ENCODE data around the gene MRPL32.
"Not testable (repeated sequence)": the region's sequence is repeated elsewhere in the genome, so short reads cannot be mapped to it uniquely, and the experiment has no call there.

MRPL32 gene

DNA sequence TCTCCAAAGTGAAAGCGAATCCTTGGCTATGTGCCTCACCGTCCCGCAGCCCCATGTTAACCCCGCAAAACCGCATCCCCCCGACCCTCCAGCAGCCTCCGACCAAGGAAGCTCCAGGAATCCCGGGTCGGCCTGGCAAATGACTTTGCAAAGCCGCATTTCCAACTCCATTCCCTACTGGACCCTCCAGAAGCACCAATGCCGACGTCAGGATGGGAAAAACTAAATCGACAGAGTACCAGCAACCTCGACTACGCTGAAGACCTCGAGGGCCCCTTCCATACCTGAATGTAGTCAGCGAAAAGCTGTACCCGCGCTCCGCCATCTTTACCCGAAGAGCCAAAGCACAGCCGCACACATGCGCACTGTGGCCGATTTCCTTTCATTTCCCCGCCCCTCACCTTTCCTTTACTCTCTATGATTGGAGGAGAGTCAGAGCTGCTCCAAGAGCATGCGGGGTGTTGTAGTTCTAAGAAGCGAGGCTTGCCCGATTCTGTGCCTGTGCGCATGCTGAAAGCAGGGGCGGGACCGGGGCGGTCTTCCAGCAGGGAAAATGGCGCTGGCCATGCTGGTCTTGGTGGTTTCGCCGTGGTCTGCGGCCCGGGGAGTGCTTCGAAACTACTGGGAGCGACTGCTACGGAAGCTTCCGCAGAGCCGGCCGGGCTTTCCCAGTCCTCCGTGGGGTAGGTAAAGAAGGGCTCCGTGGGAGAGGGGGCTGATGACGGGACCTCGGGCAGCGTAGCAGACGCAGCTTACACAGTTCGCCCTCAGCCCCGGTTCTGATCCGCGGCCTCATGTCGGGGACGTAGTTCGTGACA is at the start of gene MRPL32, which contains the start of gene PSMA2:
Gene MRPL32, plus strand, starts transcription at position 543 of the 818 bp plus-strand sequence. Its CDS starts 11 bp downstream, at position 554.
Gene PSMA2, minus strand, starts transcription at position 341 of the 818 bp plus-strand sequence. Its CDS starts 16 bp downstream, at position 325.
- DNase-seq, result peak; percentile 98

- peak; percentile 35 for DNase-seq
Measured at GRCh38 chr7:42883950-42884349, 48.2 kb upstream of the MRPL32 start.

DNA sequence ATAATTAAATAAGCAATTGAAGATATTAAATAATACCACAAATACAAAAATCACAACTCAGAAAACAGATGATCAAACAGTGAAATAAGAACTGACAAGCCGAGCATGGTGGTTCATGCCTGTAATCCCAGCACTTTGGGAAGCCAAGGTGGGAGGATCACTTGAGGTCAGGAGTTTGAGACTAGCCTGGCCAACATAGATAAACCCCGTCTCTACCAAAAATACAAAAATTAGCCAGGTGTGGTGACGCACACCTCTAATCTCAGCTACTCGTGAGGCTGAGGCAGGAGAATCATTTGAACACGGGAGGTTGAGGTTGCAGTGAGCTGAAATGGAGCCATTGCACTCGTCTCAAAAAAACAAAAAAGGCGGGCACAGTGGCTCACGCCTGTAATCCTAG is 47.0 kb upstream of the MRPL32 start:
- DNase-seq, result not testable (repeated sequence)

GRCh38 chr7:42886129-42886528 is 46.0 kb upstream of the MRPL32 start:
- DNase-seq, result peak; percentile 25

DNA sequence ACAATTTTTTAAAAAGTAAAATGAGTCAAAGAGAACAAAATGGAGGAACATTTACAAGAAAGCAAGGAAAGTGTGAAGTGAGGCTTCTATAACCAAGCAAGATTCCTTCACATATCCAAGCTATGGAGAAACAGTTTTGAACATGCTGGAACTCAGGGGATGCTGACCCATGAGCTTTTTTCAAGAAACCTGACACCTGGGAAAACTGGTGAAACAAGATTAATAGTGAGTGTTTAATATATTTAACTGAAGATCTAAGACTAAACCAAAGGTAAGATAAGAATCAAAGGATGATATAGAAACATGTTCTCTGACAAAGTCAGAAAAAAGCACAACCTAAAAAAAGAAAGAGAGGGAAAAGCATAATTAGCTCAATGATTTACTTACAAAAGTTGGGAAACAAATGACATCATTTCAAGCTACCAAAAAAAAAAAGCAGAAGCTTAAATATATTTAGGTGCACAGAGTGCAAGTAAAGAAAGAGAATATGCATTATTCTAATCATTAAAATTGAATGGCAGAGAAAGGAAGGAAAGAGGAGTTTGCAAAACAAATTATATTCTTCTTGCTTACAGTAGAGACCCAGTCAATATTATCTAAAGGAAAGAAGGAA is 45.2 kb upstream of the MRPL32 start:
- no peak for DNase-seq

- no peak for DNase-seq
Measured at GRCh38 chr7:42893346-42894240, 38.6 kb upstream of the MRPL32 start.

- no peak for DNase-seq
Measured at GRCh38 chr7:42900842-42901241, 31.3 kb upstream of the MRPL32 start.

- no peak for DNase-seq
Measured at GRCh38 chr7:42902331-42902730, 29.8 kb upstream of the MRPL32 start.

- DNase-seq, result no peak
Measured at GRCh38 chr7:42906181-42906580, 26.0 kb upstream of the MRPL32 start.

- no peak for DNase-seq
Measured at GRCh38 chr7:42907316-42907715, 24.9 kb upstream of the MRPL32 start.

DNA sequence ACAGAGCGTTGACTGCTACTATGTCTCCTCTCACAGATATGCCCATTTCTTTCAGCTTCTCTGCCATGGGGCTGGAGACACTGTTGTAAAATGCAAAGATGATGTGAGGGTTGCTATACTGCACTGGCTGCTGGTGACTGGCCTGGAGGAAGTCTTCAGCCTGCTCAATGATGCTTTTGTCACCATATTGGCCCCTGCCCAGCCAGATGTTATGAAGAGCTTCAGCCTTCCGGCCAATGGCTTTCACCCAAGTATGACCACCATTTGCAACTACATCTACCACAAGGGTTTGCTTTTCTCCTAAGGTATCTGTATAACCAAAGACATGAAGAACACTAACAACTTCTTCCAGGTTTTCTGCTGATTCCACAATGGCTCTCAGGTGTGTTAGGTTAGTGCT is 21.9 kb upstream of the MRPL32 start:
- DNase-seq, result no peak

- peak; percentile 94 for DNase-seq
Measured at GRCh38 chr7:42911454-42912447, 20.4 kb upstream of the MRPL32 start, which contains the start of gene C7orf25. TSS of gene C7orf25 (minus strand) at chr7:42912070. CDS start at chr7:42910900, 1,170 bp downstream.

DNA sequence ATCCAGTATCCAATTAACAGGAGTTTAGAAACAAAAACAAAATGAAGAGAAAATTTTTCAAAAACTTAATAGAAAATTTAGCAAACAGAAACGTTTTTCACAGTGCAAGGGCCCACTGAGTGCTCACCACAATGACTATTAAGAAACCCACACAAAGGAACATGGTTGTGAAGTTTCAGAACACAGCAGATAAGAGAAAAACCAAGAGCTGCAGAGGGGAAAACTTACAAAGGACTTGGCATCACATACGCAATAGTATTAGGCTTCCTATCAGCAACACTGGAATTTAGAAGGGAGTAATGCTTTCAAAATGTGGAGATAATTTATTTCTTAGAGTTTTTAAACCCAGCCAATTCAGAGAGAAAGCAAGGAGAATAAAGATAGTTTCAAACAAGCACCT is 18.6 kb upstream of the MRPL32 start:
- DNase-seq, result peak; percentile 26

GRCh38 chr7:42914009-42914408 is 18.2 kb upstream of the MRPL32 start:
- DNase-seq, result no peak

DNA sequence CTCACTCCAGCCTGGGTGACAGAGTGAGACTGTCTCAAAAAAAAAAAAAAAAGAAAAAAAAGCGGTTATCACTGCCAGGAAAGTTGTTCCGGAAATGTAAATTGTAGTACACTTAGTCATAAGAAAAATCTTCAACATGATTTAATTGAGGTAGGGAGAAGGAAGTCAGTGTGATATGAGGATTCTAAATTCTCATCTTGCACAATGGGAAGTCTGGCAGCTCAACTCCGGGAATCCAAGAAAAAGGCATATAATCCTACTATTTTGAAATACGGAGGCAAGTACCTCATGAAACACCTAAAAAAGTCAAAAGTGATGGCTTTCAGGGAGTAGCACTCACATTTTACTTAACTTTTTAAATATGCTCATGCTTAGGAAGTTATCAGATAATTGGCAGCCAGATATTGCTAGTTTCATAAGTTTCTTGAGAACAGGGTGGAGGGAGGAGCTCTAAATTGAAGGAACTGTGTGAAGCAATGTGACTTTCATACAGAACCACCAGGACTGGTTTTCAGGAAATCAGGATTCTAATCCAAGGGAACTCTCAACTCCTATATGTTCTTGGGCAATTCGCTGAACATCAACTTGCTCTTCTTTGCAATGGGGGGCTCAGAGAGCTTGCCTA is 17.6 kb upstream of the MRPL32 start:
- DNase-seq, result peak; percentile 69

DNA sequence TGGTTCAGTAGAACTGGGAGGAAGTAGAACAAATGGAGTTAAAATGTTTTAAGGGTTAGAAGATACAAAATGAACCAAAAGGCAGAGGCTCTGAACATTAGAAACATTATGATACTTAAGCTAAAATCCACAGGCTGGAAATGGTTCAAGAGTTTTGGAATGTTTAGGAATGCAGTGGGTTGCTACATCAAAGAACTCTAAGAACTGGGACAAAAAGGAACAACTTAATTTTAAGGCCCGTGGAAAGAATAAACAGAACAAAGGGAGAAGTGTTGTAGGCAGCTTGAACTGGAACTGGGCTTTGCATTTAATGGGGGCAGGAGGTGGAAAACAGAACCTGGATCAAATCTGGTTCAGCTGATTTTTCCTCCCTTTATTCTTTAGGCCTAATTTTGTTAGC is 16.8 kb upstream of the MRPL32 start:
- peak; percentile 64 for DNase-seq

- no peak for DNase-seq
Measured at GRCh38 chr7:42922017-42922753, 10.0 kb upstream of the MRPL32 start.

DNA sequence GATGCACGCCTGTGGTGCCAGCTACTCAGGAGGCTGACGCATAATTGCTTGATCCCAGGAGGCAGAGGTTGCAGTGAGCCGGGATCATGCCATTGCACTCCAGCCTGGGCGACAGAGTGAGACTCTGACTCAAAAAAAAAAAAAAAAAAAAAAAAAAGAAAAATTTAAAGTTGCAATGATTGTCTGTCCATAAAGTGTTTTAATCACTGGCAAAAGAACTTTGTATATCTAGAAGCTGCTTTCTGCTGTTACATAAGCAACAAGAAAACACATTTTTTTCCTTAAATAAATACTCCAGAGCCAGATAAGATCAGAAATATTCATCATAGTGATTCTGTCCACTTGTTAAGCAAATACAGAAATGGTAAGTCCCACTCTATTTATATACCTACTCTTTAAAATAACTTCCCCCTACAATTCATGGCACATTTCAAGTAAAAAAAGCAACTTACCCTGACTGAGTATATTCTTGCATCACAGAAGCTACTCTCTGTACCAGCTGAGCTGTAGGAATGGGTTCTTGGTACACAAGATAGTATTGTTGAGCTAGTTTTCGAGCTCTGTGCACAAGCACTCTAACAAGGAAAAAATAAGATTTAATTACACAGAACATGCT is 7.8 kb upstream of the MRPL32 start:
- DNase-seq, result no peak

- DNase-seq, result no peak
Measured at GRCh38 chr7:42925630-42926029, 6.5 kb upstream of the MRPL32 start.

DNA sequence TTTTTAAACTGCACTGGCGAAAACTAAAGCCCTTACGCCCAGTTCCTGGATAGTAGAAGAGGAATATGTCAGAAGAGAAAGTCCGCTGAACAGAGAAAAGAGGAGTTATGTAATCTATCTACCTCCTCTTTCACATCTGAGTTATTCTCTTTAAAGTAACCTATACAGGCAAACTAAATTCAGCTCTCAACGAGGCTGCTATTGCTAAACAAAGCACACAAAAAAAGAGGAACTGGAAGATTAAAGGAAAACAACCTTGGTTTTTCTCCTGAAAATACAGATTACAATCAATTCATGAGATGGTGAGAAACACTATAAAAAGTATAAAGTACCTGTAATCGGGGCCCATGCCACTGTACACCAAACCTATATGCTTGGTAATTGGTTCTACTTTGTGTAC is 6.0 kb upstream of the MRPL32 start:
- no peak for DNase-seq

Measured in fibroblast of upper back skin (primary cell).